GM23338 (cell line): Measurements from ENCODE around the gene MYO3B. TPM values are rescaled to one million over a fixed set of nuclear protein-coding genes. Genes with fewer than 3 reads are reported as not detected.

Source experiments
- ATAC-seq: fragments of 200-7000 bp; cut with Tn5 transposase; 3 replicates; pipeline ENCODE4 v1.9.1; 2020
- DNase-seq: peaks from one replicate; pipeline ENCODE4 v3.0.0-alpha.2; 2015; ENCODE audit warnings: low spot score
- H2AFZ ChIP-seq: fragments of 200-600 bp; sonication (generic); 2 replicates; pipeline ENCODE4 v1.8.0; 2016; ENCODE audit warnings: antibody characterized with exemption, mild to moderate bottlenecking, moderate library complexity
- H3F3A ChIP-seq: fragments of 200-600 bp; sonication (generic); replicated peaks from 2 replicates; pipeline ENCODE4 v1.8.0; 2017; ENCODE audit warnings: antibody characterized with exemption, mixed run types, low read depth
- H3K27ac ChIP-seq: fragments of 200-600 bp; sonication (generic); 2 replicates; pipeline ENCODE4 v1.6.1; 2016; ENCODE audit warnings: low read depth
- H3K27me3 ChIP-seq: fragments of 200-600 bp; sonication (generic); 2 replicates; pipeline ENCODE4 v1.8.0; 2016; ENCODE audit warnings: mild to moderate bottlenecking, mixed run types, moderate library complexity; ENCODE audit not compliant: insufficient read depth
- H3K36me3 ChIP-seq: fragments of 200-600 bp; sonication (generic); 2 replicates; pipeline ENCODE4 v1.8.0; 2016; ENCODE audit warnings: mild to moderate bottlenecking; ENCODE audit not compliant: insufficient read depth
- H3K4me1 ChIP-seq: fragments of 200-600 bp; sonication (generic); 2 replicates; pipeline ENCODE4 v1.8.0; 2016; ENCODE audit warnings: mild to moderate bottlenecking, moderate library complexity; ENCODE audit not compliant: insufficient read depth
- H3K4me2 ChIP-seq: fragments of 200-600 bp; sonication (generic); 2 replicates; pipeline ENCODE4 v1.7.1; 2017; ENCODE audit warnings: mixed run types
- H3K4me3 ChIP-seq: fragments of 200-600 bp; sonication (generic); 2 replicates; pipeline ENCODE4 v1.6.1; 2016; ENCODE audit warnings: mixed run types
- H3K79me2 ChIP-seq: fragments of 200-600 bp; sonication (generic); replicated peaks from 2 replicates; pipeline ENCODE4 v1.8.0; 2017; ENCODE audit warnings: mild to moderate bottlenecking; ENCODE audit not compliant: insufficient read depth
- H3K9me2 ChIP-seq: fragments of 200-600 bp; sonication (generic); 2 replicates; pipeline ENCODE4 v1.8.0; 2017; ENCODE audit not compliant: insufficient read depth
- H4K20me1 ChIP-seq: fragments of 200-600 bp; sonication (generic); replicated peaks from 2 replicates; pipeline ENCODE4 v1.8.0; 2017; ENCODE audit warnings: mild to moderate bottlenecking; ENCODE audit not compliant: insufficient read depth
- H3K27ac Mint-ChIP-seq: 2 replicates; pipeline ENCODE4 v1.8.0; 2020; ENCODE audit warnings: inconsistent platforms, mild to moderate bottlenecking, moderate library complexity, mixed read lengths
- H3K27me3 Mint-ChIP-seq: 3 replicates; pipeline ENCODE4 v1.8.0; 2022; ENCODE audit warnings: low read depth, mild to moderate bottlenecking, moderate library complexity, mixed read lengths, inconsistent platforms; ENCODE audit not compliant: insufficient read depth, poor library complexity
- H3K36me3 Mint-ChIP-seq: 3 replicates; pipeline ENCODE4 v1.8.0; 2021; ENCODE audit warnings: low read depth, mild to moderate bottlenecking, inconsistent platforms, moderate library complexity, mixed read lengths
- H3K4me1 Mint-ChIP-seq: 3 replicates; pipeline ENCODE4 v1.8.0; 2020; ENCODE audit warnings: mild to moderate bottlenecking, inconsistent platforms, mixed read lengths
- H3K4me3 Mint-ChIP-seq: 3 replicates; pipeline ENCODE4 v1.8.0; 2021; ENCODE audit warnings: moderate library complexity, mild to moderate bottlenecking, inconsistent platforms, mixed read lengths
- H3K9me3 Mint-ChIP-seq: 3 replicates; pipeline ENCODE4 v1.8.0; 2020; ENCODE audit warnings: moderate library complexity, mild to moderate bottlenecking, inconsistent platforms, mixed read lengths
- CREB1 ChIP-seq: fragments of 250-450 bp; sonication (Bioruptor Pico); IDR thresholded peaks from 2 replicates; pipeline ENCODE4 v1.5.0; 2020; ENCODE audit warnings: low read depth, mild to moderate bottlenecking, moderate library complexity
- CTCF ChIP-seq, 2 experiments: fragments of 200-600 bp in 1 of 2; sonication (generic) in 1 of 2; conservative IDR thresholded peaks; 2 replicates each; pipeline versions ENCODE4 v1.5.1 to v1.6.1; 2016 to 2017; ENCODE audit warnings: antibody characterized with exemption in 2 of 2, low read depth in 2 of 2, mild to moderate bottlenecking in 2 of 2, moderate library complexity in 1 of 2
- ETS1 ChIP-seq: IDR thresholded peaks from 2 replicates; pipeline ENCODE4 v1.6.1; 2016; ENCODE audit warnings: antibody characterized with exemption
- EZH2 ChIP-seq: fragments of 200-600 bp; sonication (generic); IDR thresholded peaks from one replicate; pipeline ENCODE4 v1.8.0; 2017; ENCODE audit warnings: antibody characterized with exemption, mild to moderate bottlenecking, low read depth; ENCODE audit not compliant: unreplicated experiment
- EZH2phosphoT487 ChIP-seq: fragments of 200-600 bp; sonication (generic); IDR thresholded peaks from one replicate; pipeline ENCODE4 v1.8.1; 2018; ENCODE audit warnings: antibody characterized with exemption; ENCODE audit not compliant: unreplicated experiment
- JUNB ChIP-seq: IDR thresholded peaks from one replicate; pipeline ENCODE4 v1.6.1; 2016; ENCODE audit warnings: antibody characterized with exemption; ENCODE audit not compliant: unreplicated experiment
- NANOG ChIP-seq: IDR thresholded peaks from 2 replicates; pipeline ENCODE4 v1.6.1; 2016; ENCODE audit warnings: antibody characterized with exemption, borderline replicate concordance
- POLR2AphosphoS5 ChIP-seq: IDR thresholded peaks from 2 replicates; pipeline ENCODE4 v1.6.1; 2016; ENCODE audit warnings: antibody characterized with exemption, low read depth
- REST ChIP-seq: IDR thresholded peaks from one replicate; pipeline ENCODE4 v1.6.1; 2018; ENCODE audit warnings: antibody characterized with exemption; ENCODE audit not compliant: unreplicated experiment
- STAT1 ChIP-seq: IDR thresholded peaks from one replicate; pipeline ENCODE4 v1.6.1; 2016; ENCODE audit warnings: antibody characterized with exemption; ENCODE audit not compliant: unreplicated experiment
- ZNF114 ChIP-seq: fragments of 250-450 bp; sonication (Bioruptor Pico); IDR thresholded peaks from 2 replicates; pipeline ENCODE4 v1.5.0; 2020; ENCODE audit warnings: mild to moderate bottlenecking, moderate library complexity
- ZNF331 ChIP-seq: fragments of 250-450 bp; sonication (Bioruptor Pico); IDR thresholded peaks from 2 replicates; pipeline ENCODE4 v1.5.0; 2020; ENCODE audit warnings: low read depth, mild to moderate bottlenecking, moderate library complexity
- ZNF462 ChIP-seq: fragments of 250-450 bp; sonication (Bioruptor Pico); IDR thresholded peaks from 2 replicates; pipeline ENCODE4 v1.5.0; 2020; ENCODE audit warnings: mild to moderate bottlenecking, moderate library complexity
- polyA plus RNA-seq: library from polyadenylated mRNA; unstranded; fragments of >200 nt; fragmentation: Nextera tagmentation; extraction: Ambion mirVana; gene quantifications from 2 replicates; pipeline ENCODE4 v1.2.1, GENCODE V29; 2016
- total RNA-seq: library from RNA; depleted of rRNA; stranded (reverse); fragments of >200 nt; shearing (Covaris generic); gene quantifications from 2 replicates; pipeline ENCODE4 v1.2.3, GENCODE V29; 2014

Gene MYO3B
- total and polyA plus RNA-seq, 2 experiments from 2014 or later = 0.42 TPM; not detected in 1

DNA sequence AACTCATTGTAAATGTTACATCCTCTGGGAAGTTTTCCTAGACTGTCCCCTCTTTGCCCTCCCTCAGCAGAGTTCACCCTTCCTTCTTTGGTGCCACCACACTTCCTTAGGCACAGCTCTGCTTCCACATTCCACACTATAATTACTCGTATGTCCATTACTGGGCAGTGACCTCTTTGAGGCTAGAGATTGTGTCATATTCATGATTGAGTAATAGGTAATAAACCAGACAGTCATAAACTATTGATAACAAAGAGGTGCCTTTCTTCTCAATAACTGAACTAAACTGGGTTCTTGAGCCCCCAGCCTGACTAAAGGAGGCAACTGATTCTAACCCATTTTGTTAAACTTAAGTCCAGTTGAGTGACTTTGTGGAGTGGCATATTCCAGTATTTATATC is 28.3 kb downstream of the MYO3B start:
- DNase-seq (no peak), ATAC-seq (no peak)
- Histone ChIP-seq H3K4me2 (no peak overlapping the region), H4K20me1 (no peaks in the 10 kb centered on the region), H3K9me2 (0 out of 2 replicates have a peak, but pooled peaks cover 5% of the 10 kb centered on the region), H3K4me1 (no peaks in the 10 kb centered on the region), H3K4me3 (no peak overlapping the region), H3K79me2 (no peaks in the 10 kb centered on the region), H3F3A (no peaks in the 10 kb centered on the region), H2AFZ (no peak overlapping the region), H3K27ac (no peak overlapping the region), H3K27me3 (no peaks in the 10 kb centered on the region), H3K36me3 (peaks cover 12% of the 10 kb centered on the region; the same call in 1 of the 2 replicates)
- peaks cover 1% of the 10 kb centered on the region for H3K27me3 Mint-ChIP-seq
- TF ChIP-seq ETS1 (no peak), ZNF331 (CRISPR knock-in tag) (no peak), JUNB (no peak), ZNF114 (CRISPR knock-in tag) (no peak), CTCF (conservative IDR thresholded peaks at IDR 0.05; ENCODE audit: low read depth in 2 of 2) (no peak), CREB1 (CRISPR knock-in tag) (no peak), STAT1 (no peak), EZH2phosphoT487 (no peak), REST (no peak), POLR2AphosphoS5 (no peak), EZH2 (no peak), NANOG (no peak), ZNF462 (CRISPR knock-in tag) (no peak)
- H3K4me1 Mint-ChIP-seq = no peaks in the 10 kb centered on the region; the same call in 2 of the 3 replicates
- peaks cover 42% of the 10 kb centered on the region for H3K9me3 Mint-ChIP-seq
- H3K4me3 Mint-ChIP-seq = no peak overlapping the region
- H3K27ac Mint-ChIP-seq = no peak overlapping the region
- peaks cover 39% of the 10 kb centered on the region for H3K36me3 Mint-ChIP-seq
